Neural cell (in vitro differentiated cells): Measurements from ENCODE around the gene SPECC1. TPM values are rescaled to one million over a fixed set of nuclear protein-coding genes. Genes with fewer than 3 reads are reported as not detected.

ENCODE experiments used
- H2AFZ ChIP-seq: fragments of 200-600, 300-800 bp; sonication (generic), shearing (Covaris generic); 2 replicates; pipeline ENCODE4 v1.6.0; 2014; ENCODE audit warnings: low read depth, mild to moderate bottlenecking, antibody characterized with exemption, low read length, moderate library complexity
- H3F3A ChIP-seq: fragments of 200-600 bp; shearing (Covaris generic); 2 replicates; pipeline ENCODE4 v1.6.1; 2016; ENCODE audit warnings: mild to moderate bottlenecking, moderate library complexity, mixed read lengths, antibody characterized with exemption, low read length; ENCODE audit not compliant: insufficient read depth, poor library complexity, severe bottlenecking
- H3K27ac ChIP-seq: fragments of 200-600, 300-800 bp; sonication (generic), shearing (Covaris generic); 2 replicates; pipeline ENCODE4 v1.5.1; 2014; ENCODE audit warnings: mild to moderate bottlenecking, low read length, moderate library complexity
- H3K27me3 ChIP-seq: fragments of 300-800, 200-600 bp; sonication (generic), shearing (Covaris generic); 2 replicates; pipeline ENCODE4 v1.6.0; 2014; ENCODE audit warnings: mild to moderate bottlenecking, low read depth, low read length, moderate library complexity; ENCODE audit not compliant: insufficient read depth
- H3K36me3 ChIP-seq: fragments of 300-800, 200-600 bp; sonication (generic), shearing (Covaris generic); 2 replicates; pipeline ENCODE4 v1.5.1; 2014; ENCODE audit warnings: mild to moderate bottlenecking, antibody characterized with exemption, low read length, moderate library complexity; ENCODE audit not compliant: insufficient read depth
- H3K4me2 ChIP-seq: fragments of 300-800, 200-600 bp; sonication (generic), shearing (Covaris generic); 2 replicates; pipeline ENCODE4 v1.6.0; 2014; ENCODE audit warnings: mild to moderate bottlenecking, low read length
- H3K4me3 ChIP-seq: fragments of 300-800, 200-600 bp; sonication (generic), shearing (Covaris generic); 2 replicates; pipeline ENCODE4 v1.5.1; 2014; ENCODE audit warnings: mild to moderate bottlenecking, low read length, moderate library complexity
- H3K79me2 ChIP-seq: fragments of 200-600 bp; shearing (Covaris generic); replicated peaks from 2 replicates; pipeline ENCODE4 v1.6.0; 2014; ENCODE audit warnings: mild to moderate bottlenecking, low read length, moderate library complexity; ENCODE audit not compliant: insufficient read depth
- H3K9ac ChIP-seq: fragments of 300-800, 200-600 bp; sonication (generic), shearing (Covaris generic); 2 replicates; pipeline ENCODE4 v1.6.1; 2016; ENCODE audit warnings: mild to moderate bottlenecking, low read length, mixed read lengths
- H3K9me2 ChIP-seq: fragments of 200-600 bp; shearing (Covaris generic); 2 replicates; pipeline ENCODE4 v1.6.1; 2016; ENCODE audit warnings: mild to moderate bottlenecking, low read length, mixed read lengths; ENCODE audit not compliant: insufficient read depth
- H3K9me3 ChIP-seq: fragments of 200-600, 300-800 bp; sonication (generic), shearing (Covaris generic); 2 replicates; pipeline ENCODE4 v1.6.1; 2016; ENCODE audit warnings: mild to moderate bottlenecking, mixed run types, low read length, moderate library complexity, mixed read lengths
- H4K20me1 ChIP-seq: fragments of 200-600 bp; shearing (Covaris generic); 2 replicates; pipeline ENCODE4 v1.6.1; 2016; ENCODE audit warnings: mild to moderate bottlenecking, mixed run types; ENCODE audit not compliant: insufficient read depth
- CTCF ChIP-seq: fragments of 450-650 bp; IDR thresholded peaks from 2 replicates; pipeline ENCODE4 v1.5.1; 2014; ENCODE audit warnings: antibody characterized with exemption, mild to moderate bottlenecking, moderate library complexity; ENCODE audit not compliant: poor library complexity, severe bottlenecking
- EP300 ChIP-seq: fragments of 450-650 bp; conservative IDR thresholded peaks from 2 replicates; pipeline ENCODE4 v1.6.1; 2014; ENCODE audit warnings: antibody characterized with exemption, mild to moderate bottlenecking, moderate library complexity; ENCODE audit not compliant: poor library complexity, severe bottlenecking
- EZH2 ChIP-seq: fragments of 200-600, 300-800 bp; shearing (Covaris generic), sonication (generic); IDR thresholded peaks from 2 replicates; pipeline ENCODE4 v1.6.1; 2014; ENCODE audit warnings: antibody characterized with exemption, low read length, borderline replicate concordance, mild to moderate bottlenecking; ENCODE audit not compliant: insufficient read depth, poor library complexity, severe bottlenecking
- MXI1 ChIP-seq: fragments of 450-650 bp; conservative IDR thresholded peaks from 2 replicates; pipeline ENCODE4 v1.6.1; 2014; ENCODE audit warnings: antibody characterized with exemption, mild to moderate bottlenecking; ENCODE audit not compliant: poor library complexity, severe bottlenecking
- POLR2AphosphoS5 ChIP-seq: IDR thresholded peaks from 2 replicates; pipeline ENCODE4 v1.6.1; 2012
- RAD21 ChIP-seq: fragments of 450-650 bp; conservative IDR thresholded peaks from 2 replicates; pipeline ENCODE4 v1.6.1; 2014; ENCODE audit warnings: antibody characterized with exemption, mild to moderate bottlenecking, moderate library complexity
- SMC3 ChIP-seq: fragments of 450-650 bp; conservative IDR thresholded peaks from 2 replicates; pipeline ENCODE4 v1.6.1; 2014; ENCODE audit warnings: antibody characterized with exemption, mild to moderate bottlenecking, moderate library complexity; ENCODE audit not compliant: poor library complexity
- TAF1 ChIP-seq: IDR thresholded peaks from 2 replicates; pipeline ENCODE4 v1.6.1; 2012; ENCODE audit warnings: low read depth
- polyA plus RNA-seq: library from polyadenylated mRNA; depleted of rRNA; stranded (reverse); fragments of >200 nt; gene quantifications from 2 replicates; pipeline ENCODE4 v1.2.3, GENCODE V29; 2014
- TF ChIP-seq, protein P1 (sequence below): IDR thresholded peaks from 2 replicates; pipeline ENCODE4 v1.6.1; 2012; ENCODE audit warnings: borderline replicate concordance

SPECC1 gene
- polyA plus RNA-seq, 1 donor from 2014 or later: 8.6 TPM

DNA sequence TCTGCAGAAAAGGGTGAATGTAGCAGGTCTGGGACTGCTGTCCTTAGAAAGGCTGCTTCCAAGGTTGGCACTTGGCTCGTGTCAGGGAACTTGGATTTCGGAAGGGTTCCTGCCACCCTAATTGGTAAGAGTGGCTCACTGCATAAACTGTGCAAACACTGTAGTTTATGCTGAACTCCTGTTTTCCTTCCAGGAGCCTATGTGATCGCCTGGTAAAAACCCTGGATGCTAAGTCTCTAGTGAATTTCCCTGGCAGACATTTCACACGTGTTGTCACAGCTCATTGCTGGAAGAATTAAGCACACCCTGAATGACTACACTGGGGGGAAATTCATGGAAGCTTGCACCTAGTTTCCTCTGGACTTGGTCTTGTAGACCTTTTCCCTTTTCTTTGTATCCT, 140.1 kb downstream of the SPECC1 start:
- Histone ChIP-seq H3K9me3 (no peaks in the 10 kb centered on the region), H3K27me3 (no peaks in the 10 kb centered on the region), H3K79me2 (no peaks in the 10 kb centered on the region), H3F3A (no peaks in the 10 kb centered on the region), H4K20me1 (no peaks in the 10 kb centered on the region), H3K9ac (no peak overlapping the region), H3K27ac (no peak overlapping the region), H3K9me2 (no peaks in the 10 kb centered on the region), H3K4me2 (no peak overlapping the region), H3K36me3 (no peaks in the 10 kb centered on the region), H2AFZ (no peak overlapping the region), H3K4me3 (no peak overlapping the region)
- TF ChIP-seq TAF1: no peak
- TF ChIP-seq POLR2AphosphoS5: no peak
- TF ChIP-seq, protein P1, sequence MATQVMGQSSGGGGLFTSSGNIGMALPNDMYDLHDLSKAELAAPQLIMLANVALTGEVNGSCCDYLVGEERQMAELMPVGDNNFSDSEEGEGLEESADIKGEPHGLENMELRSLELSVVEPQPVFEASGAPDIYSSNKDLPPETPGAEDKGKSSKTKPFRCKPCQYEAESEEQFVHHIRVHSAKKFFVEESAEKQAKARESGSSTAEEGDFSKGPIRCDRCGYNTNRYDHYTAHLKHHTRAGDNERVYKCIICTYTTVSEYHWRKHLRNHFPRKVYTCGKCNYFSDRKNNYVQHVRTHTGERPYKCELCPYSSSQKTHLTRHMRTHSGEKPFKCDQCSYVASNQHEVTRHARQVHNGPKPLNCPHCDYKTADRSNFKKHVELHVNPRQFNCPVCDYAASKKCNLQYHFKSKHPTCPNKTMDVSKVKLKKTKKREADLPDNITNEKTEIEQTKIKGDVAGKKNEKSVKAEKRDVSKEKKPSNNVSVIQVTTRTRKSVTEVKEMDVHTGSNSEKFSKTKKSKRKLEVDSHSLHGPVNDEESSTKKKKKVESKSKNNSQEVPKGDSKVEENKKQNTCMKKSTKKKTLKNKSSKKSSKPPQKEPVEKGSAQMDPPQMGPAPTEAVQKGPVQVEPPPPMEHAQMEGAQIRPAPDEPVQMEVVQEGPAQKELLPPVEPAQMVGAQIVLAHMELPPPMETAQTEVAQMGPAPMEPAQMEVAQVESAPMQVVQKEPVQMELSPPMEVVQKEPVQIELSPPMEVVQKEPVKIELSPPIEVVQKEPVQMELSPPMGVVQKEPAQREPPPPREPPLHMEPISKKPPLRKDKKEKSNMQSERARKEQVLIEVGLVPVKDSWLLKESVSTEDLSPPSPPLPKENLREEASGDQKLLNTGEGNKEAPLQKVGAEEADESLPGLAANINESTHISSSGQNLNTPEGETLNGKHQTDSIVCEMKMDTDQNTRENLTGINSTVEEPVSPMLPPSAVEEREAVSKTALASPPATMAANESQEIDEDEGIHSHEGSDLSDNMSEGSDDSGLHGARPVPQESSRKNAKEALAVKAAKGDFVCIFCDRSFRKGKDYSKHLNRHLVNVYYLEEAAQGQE: no peak
- no peak for TF ChIP-seq MXI1

DNA sequence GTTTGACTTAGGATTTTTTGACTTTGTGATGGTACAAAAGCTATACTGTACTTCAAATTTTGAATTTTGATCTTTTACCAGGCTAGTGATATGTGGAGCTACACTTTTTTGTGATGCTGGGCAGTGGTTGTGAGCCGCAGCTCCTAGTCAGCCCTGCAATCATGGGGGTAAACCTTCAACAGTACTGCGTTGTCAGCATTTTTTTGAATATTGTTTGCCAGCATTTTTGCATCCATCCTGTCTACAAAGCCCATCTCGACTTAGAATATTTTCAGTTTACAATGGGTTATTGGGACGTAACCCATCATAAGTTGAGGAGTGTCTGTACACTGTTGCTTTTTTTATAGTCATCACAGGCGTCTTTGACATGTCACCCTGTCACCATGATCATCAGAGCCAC, 142.0 kb downstream of the SPECC1 start:
- Histone ChIP-seq H2AFZ (no peak overlapping the region), H3K9me2 (no peaks in the 10 kb centered on the region), H3K9ac (no peak overlapping the region), H3K4me3 (no peak overlapping the region), H3K4me2 (no peak overlapping the region), H3F3A (no peaks in the 10 kb centered on the region), H3K79me2 (no peaks in the 10 kb centered on the region), H3K27ac (no peak overlapping the region), H3K9me3 (no peaks in the 10 kb centered on the region), H3K36me3 (no peaks in the 10 kb centered on the region), H3K27me3 (no peaks in the 10 kb centered on the region), H4K20me1 (no peaks in the 10 kb centered on the region)
- TF ChIP-seq CTCF: no peak
- TF ChIP-seq MXI1: no peak
- no peak for TF ChIP-seq EP300
- TF ChIP-seq POLR2AphosphoS5: no peak
- TF ChIP-seq, protein P1: no peak
- no peak for TF ChIP-seq SMC3
- TF ChIP-seq TAF1: no peak
- TF ChIP-seq RAD21: no peak
- TF ChIP-seq EZH2: no peak
